ENCODE results near the gene HTRA3. TPM values are rescaled to one million over a fixed set of nuclear protein-coding genes. Genes with fewer than 3 reads are reported as not detected.

Gene HTRA3
- polyA plus RNA-seq, 1 donor from 2014 or later: not detected

DNA sequence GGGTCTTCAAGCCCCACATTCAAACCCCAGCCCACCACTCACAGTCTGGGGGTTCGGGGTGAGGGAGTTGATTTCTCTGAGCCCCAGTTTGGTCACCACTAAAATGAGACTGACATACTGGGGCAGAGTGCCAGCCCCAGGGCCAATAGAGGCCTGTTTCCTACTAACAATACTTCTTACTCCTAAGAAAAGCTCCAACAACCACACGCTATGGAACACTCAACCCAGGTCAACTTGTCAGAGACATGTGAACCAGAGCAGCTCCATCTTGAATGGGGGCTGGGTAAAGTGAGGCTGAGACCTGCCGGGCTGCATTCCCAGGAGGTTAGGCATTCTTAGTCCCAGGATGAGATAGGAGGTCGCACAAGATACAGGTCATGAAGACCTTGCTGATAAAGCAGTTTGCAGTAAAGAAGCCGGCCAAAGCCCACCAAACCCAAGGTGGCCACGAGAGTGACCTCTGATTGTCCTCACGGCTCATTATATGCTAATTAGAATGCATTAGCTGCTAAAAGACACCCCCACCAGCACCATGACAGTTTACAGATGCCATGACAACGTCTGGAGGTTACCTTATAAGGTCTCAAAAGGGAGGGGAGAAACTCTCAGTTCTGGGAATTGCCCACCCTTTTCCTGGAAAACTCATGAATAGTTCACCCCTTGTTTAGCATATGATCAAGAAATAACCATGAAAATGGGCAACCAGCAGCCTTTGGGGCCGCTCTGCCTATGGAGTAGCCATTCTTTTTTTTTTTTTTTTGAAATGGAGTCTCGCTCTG lies 26.6 kb upstream of the HTRA3 start:
- Histone ChIP-seq H3F3A (ENCODE audit: insufficient read depth, low read length, poor library complexity, severe bottlenecking) (no peaks in the 10 kb centered on the region), H3K9me2 (ENCODE audit: insufficient read depth, low read length) (no peaks in the 10 kb centered on the region), H3K27me3 (ENCODE audit: insufficient read depth, low read depth, low read length) (no peaks in the 10 kb centered on the region), H3K9ac (ENCODE audit: low read length) (no peak overlapping the region), H2AFZ (ENCODE audit: low read depth, low read length) (no peak overlapping the region), H3K4me3 (ENCODE audit: low read length) (no peak overlapping the region), H3K9me3 (ENCODE audit: low read length) (no peaks in the 10 kb centered on the region), H3K79me2 (replicated peaks; ENCODE audit: insufficient read depth, low read length) (no peaks in the 10 kb centered on the region), H4K20me1 (ENCODE audit: insufficient read depth) (no peaks in the 10 kb centered on the region), H3K27ac (ENCODE audit: low read length) (no peak overlapping the region), H3K36me3 (ENCODE audit: insufficient read depth, low read length) (no peaks in the 10 kb centered on the region), H3K4me2 (ENCODE audit: low read length) (no peak overlapping the region)
- TF ChIP-seq, protein P1, sequence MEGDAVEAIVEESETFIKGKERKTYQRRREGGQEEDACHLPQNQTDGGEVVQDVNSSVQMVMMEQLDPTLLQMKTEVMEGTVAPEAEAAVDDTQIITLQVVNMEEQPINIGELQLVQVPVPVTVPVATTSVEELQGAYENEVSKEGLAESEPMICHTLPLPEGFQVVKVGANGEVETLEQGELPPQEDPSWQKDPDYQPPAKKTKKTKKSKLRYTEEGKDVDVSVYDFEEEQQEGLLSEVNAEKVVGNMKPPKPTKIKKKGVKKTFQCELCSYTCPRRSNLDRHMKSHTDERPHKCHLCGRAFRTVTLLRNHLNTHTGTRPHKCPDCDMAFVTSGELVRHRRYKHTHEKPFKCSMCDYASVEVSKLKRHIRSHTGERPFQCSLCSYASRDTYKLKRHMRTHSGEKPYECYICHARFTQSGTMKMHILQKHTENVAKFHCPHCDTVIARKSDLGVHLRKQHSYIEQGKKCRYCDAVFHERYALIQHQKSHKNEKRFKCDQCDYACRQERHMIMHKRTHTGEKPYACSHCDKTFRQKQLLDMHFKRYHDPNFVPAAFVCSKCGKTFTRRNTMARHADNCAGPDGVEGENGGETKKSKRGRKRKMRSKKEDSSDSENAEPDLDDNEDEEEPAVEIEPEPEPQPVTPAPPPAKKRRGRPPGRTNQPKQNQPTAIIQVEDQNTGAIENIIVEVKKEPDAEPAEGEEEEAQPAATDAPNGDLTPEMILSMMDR (IDR thresholded peaks at IDR 0.05; ENCODE audit: poor library complexity, severe bottlenecking): no peak
- TF ChIP-seq POLR2AphosphoS5 (IDR thresholded peaks at IDR 0.05) (no peak), MXI1 (conservative IDR thresholded peaks at IDR 0.05; ENCODE audit: poor library complexity, severe bottlenecking) (no peak), TAF1 (IDR thresholded peaks at IDR 0.05; ENCODE audit: low read depth) (no peak), EZH2 (IDR thresholded peaks at IDR 0.05; ENCODE audit: borderline replicate concordance, insufficient read depth, low read length, poor library complexity, severe bottlenecking) (no peak), SMC3 (conservative IDR thresholded peaks at IDR 0.05; ENCODE audit: poor library complexity) (no peak), RAD21 (conservative IDR thresholded peaks at IDR 0.05) (no peak), EP300 (conservative IDR thresholded peaks at IDR 0.05; ENCODE audit: poor library complexity, severe bottlenecking) (no peak)
- TF ChIP-seq, protein P2, sequence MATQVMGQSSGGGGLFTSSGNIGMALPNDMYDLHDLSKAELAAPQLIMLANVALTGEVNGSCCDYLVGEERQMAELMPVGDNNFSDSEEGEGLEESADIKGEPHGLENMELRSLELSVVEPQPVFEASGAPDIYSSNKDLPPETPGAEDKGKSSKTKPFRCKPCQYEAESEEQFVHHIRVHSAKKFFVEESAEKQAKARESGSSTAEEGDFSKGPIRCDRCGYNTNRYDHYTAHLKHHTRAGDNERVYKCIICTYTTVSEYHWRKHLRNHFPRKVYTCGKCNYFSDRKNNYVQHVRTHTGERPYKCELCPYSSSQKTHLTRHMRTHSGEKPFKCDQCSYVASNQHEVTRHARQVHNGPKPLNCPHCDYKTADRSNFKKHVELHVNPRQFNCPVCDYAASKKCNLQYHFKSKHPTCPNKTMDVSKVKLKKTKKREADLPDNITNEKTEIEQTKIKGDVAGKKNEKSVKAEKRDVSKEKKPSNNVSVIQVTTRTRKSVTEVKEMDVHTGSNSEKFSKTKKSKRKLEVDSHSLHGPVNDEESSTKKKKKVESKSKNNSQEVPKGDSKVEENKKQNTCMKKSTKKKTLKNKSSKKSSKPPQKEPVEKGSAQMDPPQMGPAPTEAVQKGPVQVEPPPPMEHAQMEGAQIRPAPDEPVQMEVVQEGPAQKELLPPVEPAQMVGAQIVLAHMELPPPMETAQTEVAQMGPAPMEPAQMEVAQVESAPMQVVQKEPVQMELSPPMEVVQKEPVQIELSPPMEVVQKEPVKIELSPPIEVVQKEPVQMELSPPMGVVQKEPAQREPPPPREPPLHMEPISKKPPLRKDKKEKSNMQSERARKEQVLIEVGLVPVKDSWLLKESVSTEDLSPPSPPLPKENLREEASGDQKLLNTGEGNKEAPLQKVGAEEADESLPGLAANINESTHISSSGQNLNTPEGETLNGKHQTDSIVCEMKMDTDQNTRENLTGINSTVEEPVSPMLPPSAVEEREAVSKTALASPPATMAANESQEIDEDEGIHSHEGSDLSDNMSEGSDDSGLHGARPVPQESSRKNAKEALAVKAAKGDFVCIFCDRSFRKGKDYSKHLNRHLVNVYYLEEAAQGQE (IDR thresholded peaks at IDR 0.05; ENCODE audit: borderline replicate concordance): no peak

DNA sequence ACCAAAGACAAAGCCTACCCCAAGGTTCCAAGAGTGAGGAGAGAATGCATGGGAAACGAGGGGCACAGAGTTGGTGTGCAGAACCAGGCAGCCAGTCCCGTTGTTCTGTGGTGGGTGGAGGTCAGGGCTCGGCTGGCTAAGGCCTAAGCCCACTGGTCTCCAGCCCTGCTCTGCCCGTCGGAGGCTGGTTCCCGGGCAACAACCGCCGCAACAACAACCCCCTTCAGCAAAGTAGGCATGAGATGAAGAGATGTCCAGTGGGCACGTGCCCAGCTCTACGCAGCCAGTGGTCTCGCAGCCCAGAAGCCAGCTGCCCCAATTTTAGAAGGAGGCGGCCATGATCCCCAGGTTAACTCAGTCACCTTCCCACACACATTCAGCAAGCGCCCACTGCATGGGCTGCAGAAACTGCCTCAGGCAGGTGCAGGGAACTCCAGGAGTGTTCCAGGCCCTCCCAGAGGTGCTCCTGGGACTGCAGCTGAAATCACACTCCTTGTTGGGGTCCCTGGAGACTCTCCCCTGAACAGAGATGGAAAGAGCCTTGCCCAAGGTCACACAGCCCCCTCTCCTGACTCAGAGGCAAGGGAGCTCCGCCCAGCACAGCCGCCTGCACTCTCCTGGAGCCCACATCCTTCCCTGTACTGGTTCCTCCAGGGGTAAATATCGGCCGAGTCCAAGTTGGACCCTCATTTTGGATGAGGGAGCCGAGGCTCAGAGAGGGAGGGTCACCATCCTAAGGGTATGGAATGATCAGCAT lies 25.4 kb upstream of the HTRA3 start:
- Histone ChIP-seq H3F3A (ENCODE audit: insufficient read depth, low read length, poor library complexity, severe bottlenecking) (no peaks in the 10 kb centered on the region), H3K9me2 (ENCODE audit: insufficient read depth, low read length) (no peaks in the 10 kb centered on the region), H3K9ac (ENCODE audit: low read length) (no peak overlapping the region), H3K79me2 (replicated peaks; ENCODE audit: insufficient read depth, low read length) (no peaks in the 10 kb centered on the region), H3K27me3 (ENCODE audit: insufficient read depth, low read depth, low read length) (no peaks in the 10 kb centered on the region), H3K4me3 (ENCODE audit: low read length) (no peak overlapping the region), H3K4me2 (ENCODE audit: low read length) (no peak overlapping the region), H4K20me1 (ENCODE audit: insufficient read depth) (no peaks in the 10 kb centered on the region), H3K9me3 (ENCODE audit: low read length) (no peaks in the 10 kb centered on the region), H3K36me3 (ENCODE audit: insufficient read depth, low read length) (no peaks in the 10 kb centered on the region), H3K27ac (ENCODE audit: low read length) (no peak overlapping the region), H2AFZ (ENCODE audit: low read depth, low read length) (no peak overlapping the region)
- TF ChIP-seq MXI1 (conservative IDR thresholded peaks at IDR 0.05; ENCODE audit: poor library complexity, severe bottlenecking): no peak
- TF ChIP-seq, protein P1 (IDR thresholded peaks at IDR 0.05; ENCODE audit: poor library complexity, severe bottlenecking): no peak
- TF ChIP-seq TAF1 (IDR thresholded peaks at IDR 0.05; ENCODE audit: low read depth): no peak
- TF ChIP-seq POLR2AphosphoS5 (IDR thresholded peaks at IDR 0.05): no peak
- TF ChIP-seq, protein P2 (IDR thresholded peaks at IDR 0.05; ENCODE audit: borderline replicate concordance): no peak
- no peak for TF ChIP-seq EP300 (conservative IDR thresholded peaks at IDR 0.05; ENCODE audit: poor library complexity, severe bottlenecking)
- no peak for TF ChIP-seq RAD21 (conservative IDR thresholded peaks at IDR 0.05)
- no peak for TF ChIP-seq SMC3 (conservative IDR thresholded peaks at IDR 0.05; ENCODE audit: poor library complexity)
- no peak for TF ChIP-seq EZH2 (IDR thresholded peaks at IDR 0.05; ENCODE audit: borderline replicate concordance, insufficient read depth, low read length, poor library complexity, severe bottlenecking)

Measured in neural cell (in vitro differentiated cells).